Osteoblast (primary cell): ENCODE measurements around the gene HINT3. TPM values are rescaled to one million over a fixed set of nuclear protein-coding genes. Genes with fewer than 3 reads are reported as not detected.

Source experiments
- DNase-seq: peaks from one replicate; pipeline ENCODE4 v3.0.0; 2011; ENCODE audit warnings: low spot score, mixed read lengths; ENCODE audit not compliant: insufficient read length; ENCODE audit errors: missing footprints
- H2AFZ ChIP-seq: 2 replicates; pipeline ENCODE4 v1.6.0; 2011; ENCODE audit warnings: mild to moderate bottlenecking, low read length
- H3K27ac ChIP-seq: 2 replicates; pipeline ENCODE4 v1.5.1; 2011; ENCODE audit warnings: mild to moderate bottlenecking, low read depth, low read length, moderate library complexity
- H3K27me3 ChIP-seq: 2 replicates; pipeline ENCODE4 v1.6.0; 2012; ENCODE audit warnings: mild to moderate bottlenecking, control low read depth, inconsistent platforms, low read length, moderate library complexity; ENCODE audit not compliant: insufficient read depth
- H3K36me3 ChIP-seq: 2 replicates; pipeline ENCODE4 v1.5.1; 2011; ENCODE audit warnings: mild to moderate bottlenecking, low read length, control low read depth, moderate library complexity; ENCODE audit not compliant: insufficient read depth
- H3K4me1 ChIP-seq: 2 replicates; pipeline ENCODE4 v1.5.1; 2011; ENCODE audit warnings: mild to moderate bottlenecking, low read length, control low read depth, moderate library complexity; ENCODE audit not compliant: insufficient read depth
- H3K4me2 ChIP-seq: 2 replicates; pipeline ENCODE4 v1.6.0; 2011; ENCODE audit warnings: mild to moderate bottlenecking, low read length; ENCODE audit not compliant: insufficient read depth
- H3K4me3 ChIP-seq: fragments of 200-600 bp; sonication (generic); 3 replicates; pipeline ENCODE4 v1.5.1; 2012; ENCODE audit warnings: mild to moderate bottlenecking, low read length, inconsistent platforms; ENCODE audit not compliant: insufficient read depth
- H3K79me2 ChIP-seq: 2 replicates; pipeline ENCODE4 v1.6.0; 2012; ENCODE audit warnings: mild to moderate bottlenecking, low read length, control low read depth, inconsistent platforms; ENCODE audit not compliant: insufficient read depth
- H3K9me3 ChIP-seq: 2 replicates; pipeline ENCODE4 v1.5.1; 2011; ENCODE audit warnings: low read depth, low read length, control low read depth
- H4K20me1 ChIP-seq: 2 replicates; pipeline ENCODE4 v1.6.0; 2012; ENCODE audit warnings: mild to moderate bottlenecking, low read length, control low read depth; ENCODE audit not compliant: insufficient read depth
- CTCF ChIP-seq: IDR thresholded peaks from 2 replicates; pipeline ENCODE4 v1.5.1; 2011; ENCODE audit warnings: mild to moderate bottlenecking, low read depth, low read length, moderate library complexity; ENCODE audit errors: extremely low read depth
- total RNA-seq: library from RNA; depleted of rRNA; stranded (reverse); fragments of >200 nt; gene quantifications from 2 replicates; pipeline ENCODE4 v1.2.3, GENCODE V29; 2012

Gene HINT3
- total RNA-seq, 1 donor, result 30.4 TPM

GRCh38 chr6:125957391-125957693 is 772 bp downstream of the HINT3 start:
- H3K9me3 ChIP-seq, result no peaks in the 10 kb centered on the region

GRCh38 chr6:125957845-125958244 is 1.3 kb downstream of the HINT3 start:
- Histone ChIP-seq H3K4me1 (peaks cover 18% of the 10 kb centered on the region), H3K36me3 (no peaks in the 10 kb centered on the region), H3K4me3 (peak overlapping the region; percentile 98), H2AFZ (peak overlapping the region; percentile 42), H3K9me3 (no peaks in the 10 kb centered on the region), H4K20me1 (peaks cover 5% of the 10 kb centered on the region), H3K79me2 (peaks cover 48% of the 10 kb centered on the region), H3K27me3 (peaks cover 4% of the 10 kb centered on the region), H3K27ac (peak overlapping the region; percentile 90), H3K4me2 (peak overlapping the region; percentile 99)
- DNase-seq, result peak; percentile 77
- TF ChIP-seq CTCF, result no peak

More at GRCh38 chr6:125957391-125957693, 772 bp downstream of the HINT3 start:
- no peak for DNase-seq
- peak overlapping the region; percentile 90 for H3K27ac ChIP-seq
- H3K4me2 ChIP-seq, result peak overlapping the region; percentile 99
- H3K36me3 ChIP-seq, result no peaks in the 10 kb centered on the region
- peaks cover 4% of the 10 kb centered on the region for H3K27me3 ChIP-seq
- H4K20me1 ChIP-seq, result peaks cover 3% of the 10 kb centered on the region
- TF ChIP-seq CTCF, result no peak
- peak overlapping the region; percentile 97 for H2AFZ ChIP-seq
- H3K4me1 ChIP-seq, result peaks cover 18% of the 10 kb centered on the region
- H3K4me3 ChIP-seq, result peak overlapping the region; percentile 98
- peaks cover 44% of the 10 kb centered on the region for H3K79me2 ChIP-seq

- H2AFZ ChIP-seq, result no peak overlapping the region
- DNase-seq, result no peak
- no peak overlapping the region for H3K4me3 ChIP-seq
- H3K79me2 ChIP-seq, result peaks cover 59% of the 10 kb centered on the region
- H3K9me3 ChIP-seq, result no peaks in the 10 kb centered on the region
- H4K20me1 ChIP-seq, result peaks cover 5% of the 10 kb centered on the region
- H3K36me3 ChIP-seq, result no peaks in the 10 kb centered on the region
- no peak overlapping the region for H3K4me2 ChIP-seq
- peaks cover 4% of the 10 kb centered on the region for H3K27me3 ChIP-seq
- no peak overlapping the region for H3K27ac ChIP-seq
- TF ChIP-seq CTCF, result no peak
- H3K4me1 ChIP-seq, result peaks cover 18% of the 10 kb centered on the region
Observed at GRCh38 chr6:125959041-125959440, 2.5 kb downstream of the HINT3 start.

GRCh38 chr6:125961117-125961516 is 4.5 kb downstream of the HINT3 start:
- Histone ChIP-seq H2AFZ (no peak overlapping the region), H3K27me3 (no peaks in the 10 kb centered on the region), H3K9me3 (no peaks in the 10 kb centered on the region), H3K79me2 (peaks cover 69% of the 10 kb centered on the region), H3K4me2 (no peak overlapping the region), H3K4me1 (peaks cover 15% of the 10 kb centered on the region), H4K20me1 (peaks cover 5% of the 10 kb centered on the region), H3K27ac (no peak overlapping the region), H3K4me3 (no peak overlapping the region), H3K36me3 (no peaks in the 10 kb centered on the region)
- DNase-seq, result no peak
- TF ChIP-seq CTCF, result no peak
